ENCODE measurements around the gene MRS2.

The MRS2 gene

GRCh38 chr6:24458941-24459340 lies 56.2 kb downstream of the MRS2 start:
- H3K4me1 ChIP-seq (ENCODE audit: low read length), result no peaks in the 10 kb centered on the region
- H3K79me2 ChIP-seq (ENCODE audit: low read length), result no peaks in the 10 kb centered on the region
- no peak overlapping the region for H2AFZ ChIP-seq (ENCODE audit: low read depth, low read length)
- H3K9ac ChIP-seq (ENCODE audit: low read length), result no peak overlapping the region
- no peaks in the 10 kb centered on the region for H3K36me3 ChIP-seq (replicated peaks; ENCODE audit: low read depth, low read length)
- no peak overlapping the region for H3K4me3 ChIP-seq (ENCODE audit: low read length)
- TF ChIP-seq CTCF (IDR thresholded peaks at IDR 0.05; ENCODE audit: low read depth, low read length) (no peak), EZH2phosphoT487 (IDR thresholded peaks at IDR 0.05; ENCODE audit: low read depth) (no peak)
- no peaks in the 10 kb centered on the region for H3K9me3 ChIP-seq (ENCODE audit: insufficient read depth, low read length)
- H3K27ac ChIP-seq (ENCODE audit: low read length), result no peak overlapping the region
- H3K4me2 ChIP-seq (ENCODE audit: low read length), result no peak overlapping the region
- H3K27me3 ChIP-seq (ENCODE audit: low read depth, low read length), result no peaks in the 10 kb centered on the region
- no peaks in the 10 kb centered on the region for H4K20me1 ChIP-seq (ENCODE audit: insufficient read depth, low read length)

- Histone ChIP-seq H3K4me2 (ENCODE audit: low read length) (no peak overlapping the region), H3K4me3 (ENCODE audit: low read length) (no peak overlapping the region), H3K9ac (ENCODE audit: low read length) (no peak overlapping the region), H4K20me1 (ENCODE audit: insufficient read depth, low read length) (no peaks in the 10 kb centered on the region), H3K27me3 (ENCODE audit: low read depth, low read length) (no peaks in the 10 kb centered on the region), H2AFZ (ENCODE audit: low read depth, low read length) (no peak overlapping the region), H3K79me2 (ENCODE audit: low read length) (no peaks in the 10 kb centered on the region), H3K27ac (ENCODE audit: low read length) (no peak overlapping the region), H3K36me3 (replicated peaks; ENCODE audit: low read depth, low read length) (no peaks in the 10 kb centered on the region), H3K4me1 (ENCODE audit: low read length) (no peaks in the 10 kb centered on the region), H3K9me3 (ENCODE audit: insufficient read depth, low read length) (no peaks in the 10 kb centered on the region)
- no peak for TF ChIP-seq EZH2phosphoT487 (IDR thresholded peaks at IDR 0.05; ENCODE audit: low read depth)
- no peak for TF ChIP-seq CTCF (IDR thresholded peaks at IDR 0.05; ENCODE audit: low read depth, low read length)
These were observed 58.2 kb downstream of the MRS2 start for GRCh38 chr6:24460966-24461365.

GRCh38 chr6:24464253-24465038 lies 61.7 kb downstream of the MRS2 start:
- no peak overlapping the region for H2AFZ ChIP-seq (ENCODE audit: low read depth, low read length)
- H3K36me3 ChIP-seq (replicated peaks; ENCODE audit: low read depth, low read length), result no peaks in the 10 kb centered on the region
- no peak overlapping the region for H3K4me3 ChIP-seq (ENCODE audit: low read length)
- TF ChIP-seq EZH2phosphoT487 (IDR thresholded peaks at IDR 0.05; ENCODE audit: low read depth), result no peak
- TF ChIP-seq CTCF (IDR thresholded peaks at IDR 0.05; ENCODE audit: low read depth, low read length), result no peak
- no peak overlapping the region for H3K27ac ChIP-seq (ENCODE audit: low read length)
- H3K4me1 ChIP-seq (ENCODE audit: low read length), result no peaks in the 10 kb centered on the region
- no peaks in the 10 kb centered on the region for H3K9me3 ChIP-seq (ENCODE audit: insufficient read depth, low read length)
- no peaks in the 10 kb centered on the region for H3K27me3 ChIP-seq (ENCODE audit: low read depth, low read length)
- H3K79me2 ChIP-seq (ENCODE audit: low read length), result no peaks in the 10 kb centered on the region
- no peak overlapping the region for H3K9ac ChIP-seq (ENCODE audit: low read length)
- H4K20me1 ChIP-seq (ENCODE audit: insufficient read depth, low read length), result no peaks in the 10 kb centered on the region
- H3K4me2 ChIP-seq (ENCODE audit: low read length), result no peak overlapping the region

GRCh38 chr6:24469811-24470210 lies 67.1 kb downstream of the MRS2 start:
- no peaks in the 10 kb centered on the region for H4K20me1 ChIP-seq (ENCODE audit: insufficient read depth, low read length)
- H3K79me2 ChIP-seq (ENCODE audit: low read length), result no peaks in the 10 kb centered on the region
- no peaks in the 10 kb centered on the region for H3K27me3 ChIP-seq (ENCODE audit: low read depth, low read length)
- no peak overlapping the region for H2AFZ ChIP-seq (ENCODE audit: low read depth, low read length)
- H3K4me2 ChIP-seq (ENCODE audit: low read length), result no peak overlapping the region
- no peak overlapping the region for H3K4me3 ChIP-seq (ENCODE audit: low read length)
- no peak overlapping the region for H3K9ac ChIP-seq (ENCODE audit: low read length)
- H3K4me1 ChIP-seq (ENCODE audit: low read length), result no peaks in the 10 kb centered on the region
- H3K9me3 ChIP-seq (ENCODE audit: insufficient read depth, low read length), result no peaks in the 10 kb centered on the region
- TF ChIP-seq CTCF (IDR thresholded peaks at IDR 0.05; ENCODE audit: low read depth, low read length) (no peak), EZH2phosphoT487 (IDR thresholded peaks at IDR 0.05; ENCODE audit: low read depth) (no peak)
- no peaks in the 10 kb centered on the region for H3K36me3 ChIP-seq (replicated peaks; ENCODE audit: low read depth, low read length)
- no peak overlapping the region for H3K27ac ChIP-seq (ENCODE audit: low read length)

Measured in OCI-LY3 (cell line).